GM21515 (cell line): ENCODE measurements around the gene SHROOM3.

Experiments
- ATAC-seq: cut with Tn5 transposase; IDR thresholded peaks from one replicate; pipeline ENCODE4 v1.9.1; 2021; ENCODE audit not compliant: unreplicated experiment

SHROOM3 gene

GRCh38 chr4:76689145-76689817 lies 254.3 kb downstream of the SHROOM3 start:
- peak; percentile 62 for ATAC-seq

GRCh38 chr4:76690011-76690905 lies 255.2 kb downstream of the SHROOM3 start:
- ATAC-seq = no peak

- no peak for ATAC-seq
Observed at GRCh38 chr4:76690906-76691275, 255.9 kb downstream of the SHROOM3 start.

- ATAC-seq = no peak
Observed at GRCh38 chr4:76691807-76692582, 257.0 kb downstream of the SHROOM3 start.

- no peak for ATAC-seq
Observed at GRCh38 chr4:76692761-76693160, 257.7 kb downstream of the SHROOM3 start.

- ATAC-seq = no peak
Observed at GRCh38 chr4:76694056-76694455, 259.0 kb downstream of the SHROOM3 start.

GRCh38 chr4:76696109-76696508 lies 261.1 kb downstream of the SHROOM3 start:
- no peak for ATAC-seq

- peak; percentile 87 for ATAC-seq
Observed at GRCh38 chr4:76697129-76697803, 262.2 kb downstream of the SHROOM3 start.

- ATAC-seq = no peak
Observed at GRCh38 chr4:76698141-76698540, 263.1 kb downstream of the SHROOM3 start.

GRCh38 chr4:76699751-76700310 lies 264.8 kb downstream of the SHROOM3 start:
- ATAC-seq = no peak

- ATAC-seq = no peak
Observed at GRCh38 chr4:76702440-76703122, 267.6 kb downstream of the SHROOM3 start.

GRCh38 chr4:76703123-76703490 lies 268.1 kb downstream of the SHROOM3 start:
- no peak for ATAC-seq

GRCh38 chr4:76703676-76704075 lies 268.6 kb downstream of the SHROOM3 start:
- no peak for ATAC-seq

- ATAC-seq = no peak
Observed at GRCh38 chr4:76704133-76704881, 269.3 kb downstream of the SHROOM3 start.

GRCh38 chr4:76705472-76705871 lies 270.4 kb downstream of the SHROOM3 start:
- ATAC-seq = no peak

GRCh38 chr4:76706581-76706980 lies 271.6 kb downstream of the SHROOM3 start:
- no peak for ATAC-seq

GRCh38 chr4:76708971-76709771 lies 274.1 kb downstream of the SHROOM3 start:
- no peak for ATAC-seq

GRCh38 chr4:76709772-76710090 lies 274.7 kb downstream of the SHROOM3 start:
- no peak for ATAC-seq

GRCh38 chr4:76712564-76712963 lies 277.5 kb downstream of the SHROOM3 start:
- no peak for ATAC-seq
